HG03045 (cell line): ENCODE measurements around the gene SEMA3G.

Experiments
- ATAC-seq: cut with Tn5 transposase; IDR thresholded peaks from one replicate; pipeline ENCODE4 v1.9.1; 2021; ENCODE audit warnings: mild to moderate bottlenecking, moderate library complexity; ENCODE audit not compliant: unreplicated experiment

SEMA3G gene

DNA sequence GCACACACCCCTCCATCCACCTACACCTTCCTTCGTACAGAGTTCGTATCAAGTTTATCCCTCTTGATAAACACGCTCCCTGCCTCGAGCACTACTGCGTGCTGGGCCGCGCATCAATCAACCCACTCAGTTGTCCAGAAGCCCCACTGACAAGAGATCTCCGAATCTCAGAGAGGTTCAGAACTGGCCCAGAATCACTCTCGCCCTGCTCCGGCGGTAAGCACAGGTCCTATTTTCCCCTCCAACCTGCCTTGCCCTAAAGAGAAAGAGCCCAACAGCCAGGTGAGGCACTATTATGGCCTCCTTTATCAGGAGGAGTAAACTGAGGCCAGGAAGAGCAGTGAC is 10.0 kb upstream of the SEMA3G start:
- peak; percentile 7 for ATAC-seq

DNA sequence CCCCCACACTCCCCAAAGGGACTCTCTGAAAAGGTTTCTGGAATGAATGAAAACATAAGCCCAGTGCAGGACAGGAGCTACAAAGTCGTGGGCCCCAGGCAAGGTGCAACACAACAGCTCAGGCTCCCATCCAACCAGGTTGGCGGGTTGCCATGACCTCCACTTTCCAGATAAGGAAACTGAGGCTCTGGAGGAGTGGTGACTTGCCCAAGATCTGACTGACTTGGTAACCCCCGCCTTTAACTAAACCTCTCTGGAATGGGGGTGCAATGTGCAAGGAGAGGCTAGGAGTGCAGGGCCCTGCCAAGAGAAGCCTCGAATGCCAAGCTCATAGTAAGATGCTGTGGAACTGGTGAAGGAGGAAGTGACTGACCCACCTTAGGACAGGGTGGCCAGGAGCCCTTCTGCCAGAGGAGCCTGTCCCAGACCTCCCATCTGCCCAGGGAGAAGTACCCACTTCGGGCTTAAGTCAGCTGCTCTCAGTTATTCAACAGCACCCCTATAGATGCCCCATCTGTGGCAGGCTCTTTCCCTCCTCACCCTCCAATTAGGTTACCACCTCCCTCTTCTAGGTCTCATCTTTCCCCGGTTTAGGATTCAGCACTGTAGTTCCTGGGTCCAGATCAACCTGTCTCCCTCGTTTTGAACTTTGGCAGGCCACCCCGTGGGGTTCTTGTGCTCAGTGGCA is 9.5 kb upstream of the SEMA3G start:
- no peak for ATAC-seq

GRCh38 chr3:52453496-52454249 is 8.8 kb upstream of the SEMA3G start, which contains the start of gene TNNC1:
TSS of gene TNNC1 (minus strand) at chr3:52454041. CDS start at chr3:52454015, 26 bp downstream.
- no peak for ATAC-seq

DNA sequence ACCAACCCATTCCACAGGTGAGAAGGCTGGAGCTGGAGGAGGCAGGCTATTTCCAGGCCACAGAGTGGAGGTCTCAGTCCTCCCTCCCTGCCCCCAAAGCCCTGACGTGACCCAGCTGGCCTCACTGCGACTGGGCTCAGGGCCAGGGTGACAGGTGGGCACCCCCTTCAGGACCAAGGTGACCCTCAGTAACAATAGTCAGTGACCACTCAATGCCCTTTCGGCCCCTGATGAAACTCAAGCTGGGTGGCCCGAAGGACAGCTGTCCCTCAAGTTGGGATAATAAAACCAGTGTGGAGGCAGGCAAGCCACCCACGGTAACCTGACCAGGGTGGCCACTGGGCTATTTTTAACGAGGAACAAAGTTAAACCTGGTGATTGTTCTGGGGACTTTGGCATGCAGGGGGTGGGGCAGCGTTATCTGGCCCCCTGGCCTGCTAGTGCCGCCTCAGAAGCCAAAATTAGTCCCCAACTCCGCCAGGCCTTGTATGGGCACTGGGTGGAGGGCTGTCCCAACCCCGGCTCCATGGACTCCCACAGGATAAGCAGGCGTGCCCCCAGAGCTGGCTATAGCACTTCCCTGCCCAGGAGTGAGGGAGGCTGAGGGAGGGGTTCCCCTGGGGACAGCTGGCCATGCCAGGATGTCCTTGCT is 7.8 kb upstream of the SEMA3G start:
- no peak for ATAC-seq

GRCh38 chr3:52452126-52452525 is 7.2 kb upstream of the SEMA3G start:
- ATAC-seq, result no peak

DNA sequence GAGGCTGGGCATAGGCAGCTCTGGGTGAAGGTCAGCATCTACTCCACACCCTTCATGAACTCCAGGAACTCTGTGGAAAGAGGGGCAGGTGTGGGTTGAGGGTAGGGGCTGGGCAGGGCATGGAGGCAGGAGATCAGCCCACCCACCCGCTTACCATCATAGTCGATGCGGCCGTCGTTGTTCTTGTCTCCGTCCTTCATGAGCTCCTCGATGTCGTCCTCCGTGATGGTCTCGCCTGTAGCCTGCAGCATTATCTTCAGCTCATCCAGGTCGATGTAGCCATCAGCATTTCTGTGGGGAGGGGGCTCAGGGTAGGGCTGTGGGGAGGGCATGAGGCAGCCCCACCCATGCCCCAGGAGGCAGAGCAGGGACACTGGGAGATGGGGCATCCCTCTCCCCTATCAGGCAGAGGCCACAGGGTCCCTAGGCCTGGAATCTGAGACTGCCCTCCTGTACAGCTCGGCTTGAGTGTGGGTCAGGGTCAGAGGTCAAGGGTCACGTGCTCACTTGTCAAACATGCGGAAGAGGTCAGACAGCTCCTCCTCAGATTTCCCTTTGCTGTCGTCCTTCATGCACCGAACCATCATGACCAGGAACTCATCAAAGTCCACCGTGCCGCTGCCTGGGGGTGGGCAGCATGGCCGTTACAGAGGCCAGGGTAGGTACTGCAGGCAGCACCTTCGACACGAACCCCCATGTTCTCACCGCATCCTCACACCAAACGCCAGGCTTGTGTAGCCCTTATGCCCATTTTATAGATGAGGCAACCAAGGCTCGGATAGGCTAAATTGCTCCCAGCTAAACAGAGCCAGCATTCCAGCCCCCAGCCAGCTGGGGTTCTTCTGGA is 6.6 kb upstream of the SEMA3G start:
- no peak for ATAC-seq

DNA sequence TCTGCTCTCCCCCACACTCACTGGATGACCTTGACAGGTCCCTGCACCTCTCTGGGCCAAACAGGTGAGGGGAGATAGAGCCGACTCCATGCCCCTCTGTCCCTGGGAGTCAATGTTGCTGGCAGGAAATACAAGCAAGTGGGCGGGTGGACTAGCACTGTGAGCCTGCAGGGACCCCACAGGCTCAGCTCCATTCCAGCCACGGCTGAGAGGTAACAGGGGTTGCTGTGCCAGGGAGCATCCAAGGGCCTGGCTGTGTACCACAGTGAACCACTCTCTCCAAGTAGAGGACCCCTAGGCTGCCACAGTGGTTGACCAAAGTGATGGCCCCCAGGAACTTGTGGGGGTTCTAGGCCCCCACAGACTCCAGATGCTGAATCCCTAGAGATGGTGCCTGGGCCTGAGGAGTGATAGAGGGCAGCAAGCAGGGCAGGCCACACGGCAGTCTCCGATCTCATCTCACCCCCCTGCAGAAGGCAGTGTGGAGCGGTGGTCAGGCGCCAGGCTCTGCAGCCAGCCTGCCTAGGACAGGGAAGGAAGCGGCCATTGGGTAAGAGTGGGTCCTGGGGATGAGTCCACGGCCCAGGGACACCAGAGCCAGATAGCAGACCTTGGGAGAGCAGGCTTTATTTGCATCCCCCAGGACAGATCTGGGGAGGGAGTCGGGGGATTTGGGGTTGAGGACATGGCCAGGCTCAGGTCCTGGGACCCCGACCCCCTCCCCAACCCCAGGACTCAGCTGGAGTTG is 5.8 kb upstream of the SEMA3G start:
- no peak for ATAC-seq

DNA sequence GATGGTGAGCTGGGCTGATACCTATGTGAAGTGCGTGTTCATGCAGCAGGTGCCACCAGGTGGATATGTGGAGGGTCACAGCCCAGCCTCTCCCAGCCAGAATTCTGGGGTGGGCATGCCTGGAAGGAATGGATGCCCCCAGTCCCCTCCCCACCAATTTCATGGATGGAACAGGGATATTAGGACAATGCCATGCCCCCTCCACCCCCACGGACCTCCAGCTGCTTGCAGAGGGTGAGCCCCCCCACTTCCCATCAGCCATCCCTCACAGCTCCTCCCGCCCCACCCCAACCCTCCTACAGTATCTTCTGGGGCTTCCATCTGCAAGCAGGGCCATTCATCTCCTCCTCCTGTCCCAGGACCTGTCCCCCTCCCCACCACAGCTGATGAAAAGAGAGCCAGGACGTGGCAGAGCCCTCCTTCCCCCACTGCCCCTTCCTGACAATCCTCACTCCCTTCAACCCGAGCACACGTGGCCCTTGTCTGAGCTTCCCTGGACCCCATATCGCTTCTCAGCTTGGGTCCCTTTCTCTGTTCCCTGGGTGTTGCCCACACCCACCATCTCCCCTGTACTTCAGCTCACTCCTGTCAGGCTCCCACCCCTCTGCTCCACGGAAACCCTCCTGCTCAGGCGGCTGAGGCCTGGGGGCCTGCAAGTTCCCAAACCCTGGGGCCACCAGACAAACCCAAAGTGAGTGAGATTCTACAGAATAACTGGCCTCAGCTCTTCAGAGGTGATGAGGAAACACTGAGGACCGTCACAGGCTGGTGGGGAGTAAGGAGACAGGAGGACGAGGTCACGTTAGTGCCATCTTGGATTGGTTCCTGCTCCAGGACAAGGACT is 2.8 kb upstream of the SEMA3G start:
- ATAC-seq, result no peak

DNA sequence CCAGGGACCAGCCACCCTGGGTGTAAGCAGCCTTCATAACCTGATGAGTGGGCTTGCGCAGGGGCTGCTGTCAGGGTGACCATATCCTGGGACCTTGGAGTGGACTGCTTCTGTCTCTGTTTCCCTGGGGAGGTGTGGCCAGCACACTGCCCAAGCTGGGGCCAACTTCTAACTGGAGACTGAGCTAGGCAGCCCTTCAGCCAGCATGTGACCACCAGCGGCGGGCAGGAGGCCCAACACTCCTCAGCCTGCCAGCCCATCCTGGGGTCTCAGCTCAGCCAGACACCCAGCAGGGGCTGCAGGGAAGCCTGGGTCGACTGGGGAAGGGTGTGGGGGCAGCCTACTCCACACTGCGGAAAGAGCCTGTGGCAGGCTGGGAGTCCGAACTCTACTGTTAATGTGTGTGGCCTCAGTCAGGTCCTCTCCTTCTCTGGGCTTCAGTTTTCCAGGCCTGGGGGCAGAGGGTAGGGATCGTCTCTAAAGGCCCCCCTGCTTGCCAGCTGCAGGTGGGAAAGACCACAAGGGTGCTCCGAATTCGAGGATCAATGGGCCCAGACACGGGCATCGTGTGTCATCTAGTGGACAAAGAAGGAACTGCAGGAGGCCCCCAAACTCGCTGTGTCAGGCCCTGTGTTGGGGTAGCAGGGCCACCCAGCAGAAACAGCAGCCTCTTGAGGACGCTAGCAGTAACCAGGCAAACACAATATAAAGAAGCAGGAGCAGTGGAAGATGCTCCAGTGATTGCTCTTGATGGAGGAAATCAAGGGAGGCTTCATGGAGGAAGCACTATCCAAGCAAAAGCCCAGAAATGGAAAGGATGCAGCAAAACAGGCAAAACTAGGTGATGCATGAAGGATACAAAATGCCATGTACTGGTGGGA is 2.0 kb upstream of the SEMA3G start:
- no peak for ATAC-seq

DNA sequence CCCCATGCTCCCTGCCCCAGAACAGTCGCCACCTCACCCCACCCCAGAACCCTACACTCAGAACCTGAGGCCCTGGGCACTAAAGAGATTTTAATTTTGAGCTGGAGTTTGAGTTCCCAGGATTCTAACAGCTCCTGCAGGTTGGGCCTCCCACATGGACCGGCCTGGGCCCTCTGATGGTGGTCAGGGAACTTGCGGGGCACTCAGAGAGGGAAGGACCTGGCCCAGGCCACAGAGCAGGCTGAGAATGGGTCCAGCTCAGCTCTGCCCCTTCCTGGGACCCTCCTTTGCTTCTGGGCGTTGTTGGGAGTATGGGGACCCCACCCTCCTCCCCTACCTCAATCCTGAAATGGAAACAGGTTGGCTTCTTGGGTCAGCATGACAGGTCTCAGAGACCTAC is 1.1 kb upstream of the SEMA3G start:
- no peak for ATAC-seq

GRCh38 chr3:52443791-52444687 is 864 bp downstream of the SEMA3G start:
- no peak for ATAC-seq

DNA sequence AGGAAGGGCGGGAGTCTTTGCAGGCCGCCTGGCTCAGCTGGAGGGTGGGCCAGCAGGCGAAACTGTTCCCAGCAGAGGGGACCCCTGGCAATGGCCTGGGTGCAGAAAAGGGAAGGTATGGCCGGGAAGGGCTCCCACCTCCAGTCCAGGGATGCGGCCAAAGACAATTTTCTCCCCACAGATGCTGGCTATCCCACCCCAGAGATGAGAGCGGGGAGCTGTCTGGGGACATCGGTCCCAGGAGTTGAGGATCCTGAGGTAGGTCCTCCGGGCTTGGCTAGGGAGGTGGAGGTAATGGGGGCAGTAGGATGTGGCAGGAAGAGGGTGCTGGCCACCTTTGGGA is 1.7 kb downstream of the SEMA3G start:
- ATAC-seq, result no peak

GRCh38 chr3:52442409-52443267 is 2.3 kb downstream of the SEMA3G start:
- ATAC-seq, result no peak

DNA sequence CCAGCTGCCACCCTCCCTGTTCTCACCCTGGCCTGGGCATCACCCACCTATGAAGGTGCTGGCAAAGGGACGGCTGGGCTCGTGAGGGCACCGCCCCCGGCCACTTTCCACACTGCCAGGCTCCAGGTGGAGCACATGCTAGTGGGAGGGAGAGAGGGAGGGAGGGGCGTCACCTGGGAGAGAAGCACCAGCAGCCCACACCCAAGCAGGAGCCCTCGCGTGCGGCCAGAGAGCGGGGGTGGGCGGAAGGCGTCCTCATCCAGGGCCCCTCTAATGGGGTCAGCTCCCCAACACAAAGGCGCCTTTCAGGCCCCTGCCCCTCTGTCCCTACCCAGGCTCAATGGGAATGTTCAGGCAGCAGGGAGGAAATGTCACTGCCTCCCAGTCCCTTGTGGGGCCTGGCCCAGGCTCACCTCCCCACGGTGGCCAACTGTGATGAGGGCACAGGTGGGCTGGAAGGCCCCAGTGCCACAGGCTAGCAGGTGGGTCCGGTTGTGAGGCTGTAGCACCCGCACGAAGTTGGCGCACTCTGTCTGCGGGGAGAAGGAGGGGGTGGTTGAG is 3.1 kb downstream of the SEMA3G start:
- no peak for ATAC-seq

DNA sequence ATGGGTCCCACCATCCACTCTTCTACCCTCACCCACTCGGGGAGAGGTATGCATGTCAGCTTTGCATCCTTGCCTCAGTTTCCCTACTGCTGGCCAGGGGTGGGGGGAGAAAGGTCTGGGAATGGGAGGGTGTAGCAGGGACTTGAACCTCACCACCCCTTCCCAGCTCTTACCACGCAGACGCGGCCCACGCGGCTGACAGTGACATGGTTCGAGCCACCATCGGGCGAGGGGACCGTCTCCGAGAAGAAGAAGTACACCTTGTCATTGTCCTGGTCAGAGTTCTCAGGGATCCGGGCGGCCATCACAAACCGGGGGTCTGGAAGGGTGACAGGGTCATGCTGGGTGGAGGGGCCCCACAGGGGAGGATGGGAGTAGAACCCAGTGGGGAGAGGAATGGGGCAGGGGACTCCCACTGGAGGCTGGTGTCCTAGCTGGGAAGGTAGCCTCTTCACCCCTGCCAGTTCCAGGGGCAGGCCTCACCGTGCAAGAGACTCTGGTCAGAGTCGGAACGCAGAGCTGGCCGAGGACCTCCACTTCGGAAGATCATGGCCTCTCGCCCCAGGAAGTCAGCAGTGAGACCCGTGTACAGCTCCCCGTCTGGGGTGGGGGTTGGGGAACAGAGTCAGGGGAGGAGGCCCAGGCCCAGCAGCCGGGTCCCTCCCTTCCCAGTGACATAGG is 3.7 kb downstream of the SEMA3G start:
- no peak for ATAC-seq

DNA sequence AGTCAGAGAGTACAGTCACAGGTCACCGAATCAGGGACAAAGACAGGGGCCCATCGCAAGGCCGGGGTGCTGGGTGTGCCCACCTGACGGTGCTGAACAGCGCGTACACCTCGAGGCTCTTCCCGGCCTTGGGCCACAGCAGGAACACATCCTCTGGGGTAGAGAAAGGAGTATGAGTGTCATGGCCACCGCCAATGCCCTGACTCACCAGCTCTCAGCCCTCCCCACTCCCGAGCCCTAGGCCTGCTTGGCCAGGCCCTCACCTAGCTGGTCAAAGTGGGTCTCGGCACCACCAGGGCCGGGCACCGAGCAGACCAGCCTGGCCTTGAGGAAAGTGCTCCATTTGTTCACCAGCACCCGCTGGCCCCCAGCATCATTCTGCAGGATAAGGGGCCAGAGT is 4.2 kb downstream of the SEMA3G start:
- no peak for ATAC-seq
